Activated naive CD4-positive, alpha-beta T cell treated with anti-CD3 and anti-CD28 coated beads, Interleukin-2, amount 50 U/mL, for 24 hours (primary cell): ENCODE measurements around the gene MARVELD2.
"Not testable (repeated sequence)": the region's sequence is repeated elsewhere in the genome, so short reads cannot be mapped to it uniquely, and the experiment has no call there.

Source experiments
- H3K27ac Mint-ChIP-seq: one replicate; pipeline ENCODE4 v1.8.0; 2021; ENCODE audit warnings: mild to moderate bottlenecking, mixed read lengths
- H3K27me3 Mint-ChIP-seq: one replicate; pipeline ENCODE4 v1.8.0; 2021; ENCODE audit warnings: mixed read lengths
- H3K36me3 Mint-ChIP-seq: one replicate; pipeline ENCODE4 v1.8.0; 2021; ENCODE audit warnings: mixed read lengths
- H3K4me1 Mint-ChIP-seq: one replicate; pipeline ENCODE4 v1.8.0; 2021; ENCODE audit warnings: mixed read lengths
- H3K4me3 Mint-ChIP-seq: one replicate; pipeline ENCODE4 v1.8.0; 2021; ENCODE audit warnings: mild to moderate bottlenecking, mixed read lengths
- H3K9me3 Mint-ChIP-seq: one replicate; pipeline ENCODE4 v1.8.0; 2021; ENCODE audit warnings: mixed read lengths

The MARVELD2 gene

GRCh38 chr5:69431424-69432303 is 16.7 kb downstream of the MARVELD2 start:
- Mint-ChIP-seq H3K4me3 (no peak overlapping the region), H3K9me3 (no peaks in the 10 kb centered on the region), H3K4me1 (no peaks in the 10 kb centered on the region), H3K27me3 (no peaks in the 10 kb centered on the region), H3K36me3 (peaks cover 2% of the 10 kb centered on the region), H3K27ac (no peak overlapping the region)

DNA sequence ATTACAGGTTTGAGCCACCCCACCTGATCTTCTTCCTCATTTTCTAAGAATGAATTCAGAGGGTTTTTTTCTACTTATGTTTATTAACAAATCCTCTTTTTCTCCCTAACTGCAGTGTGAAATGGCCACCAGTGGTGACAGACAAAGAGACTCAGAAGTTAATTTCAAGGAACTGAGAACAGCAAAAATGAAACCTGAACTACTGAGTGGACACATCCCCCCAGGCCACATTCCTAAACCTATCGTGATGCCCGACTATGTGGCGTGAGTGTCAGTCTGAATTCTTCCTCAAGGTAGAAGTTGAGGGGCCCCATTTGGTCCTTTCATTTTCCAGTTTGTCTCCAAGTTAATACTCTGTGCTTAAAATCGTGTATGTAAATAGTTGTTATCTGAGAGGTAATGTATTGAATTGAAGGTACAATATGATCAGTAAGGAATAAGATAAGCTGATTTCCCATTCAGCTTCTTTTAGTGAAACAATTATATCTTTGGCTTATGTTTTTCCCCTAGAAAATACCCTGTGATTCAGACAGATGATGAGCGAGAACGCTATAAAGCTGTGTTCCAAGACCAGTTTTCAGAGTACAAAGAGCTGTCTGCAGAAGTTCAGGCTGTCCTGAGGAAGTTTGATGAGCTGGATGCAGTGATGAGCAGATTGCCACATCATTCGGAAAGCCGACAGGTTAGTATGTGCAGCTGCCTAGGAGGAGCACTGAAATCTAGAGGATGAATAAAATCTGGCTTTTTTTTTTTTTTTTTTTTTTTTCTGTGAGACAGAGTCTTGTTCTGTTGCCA is 17.7 kb downstream of the MARVELD2 start:
- Mint-ChIP-seq H3K9me3 (no peaks in the 10 kb centered on the region), H3K4me3 (no peak overlapping the region), H3K27ac (no peak overlapping the region), H3K36me3 (peaks cover 2% of the 10 kb centered on the region), H3K27me3 (no peaks in the 10 kb centered on the region), H3K4me1 (no peaks in the 10 kb centered on the region)

DNA sequence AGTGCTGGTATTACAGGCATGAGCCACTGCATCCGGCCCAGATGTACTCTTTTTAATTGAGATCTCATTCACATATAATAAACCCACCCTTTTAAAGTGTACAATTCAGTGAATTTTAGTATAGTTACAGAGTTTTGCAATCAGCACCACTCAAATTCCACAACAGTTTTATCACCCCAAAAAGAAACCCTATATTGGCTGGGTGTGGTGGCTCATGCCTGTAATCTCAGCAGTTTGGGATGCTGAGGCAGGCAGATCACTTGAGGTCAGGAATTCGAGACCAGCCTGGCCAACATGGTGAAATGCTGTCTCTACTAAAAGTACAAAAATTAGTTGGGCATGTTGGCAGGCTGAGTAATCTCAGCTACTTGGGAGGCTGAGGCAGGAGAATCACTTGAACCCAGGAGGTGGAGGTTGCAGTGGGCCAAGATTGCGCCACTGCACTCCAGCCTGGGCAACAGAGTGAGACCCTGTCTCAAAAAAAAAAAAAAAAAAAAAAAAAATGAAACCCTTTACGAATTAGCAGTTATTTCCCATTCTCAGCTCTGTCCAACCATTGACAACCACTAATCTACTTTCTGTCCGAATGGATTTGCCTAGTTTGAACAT is 20.5 kb downstream of the MARVELD2 start:
- not testable (repeated sequence) for H3K36me3 Mint-ChIP-seq, H3K27ac Mint-ChIP-seq, H3K9me3 Mint-ChIP-seq, H3K4me3 Mint-ChIP-seq, H3K4me1 Mint-ChIP-seq, H3K27me3 Mint-ChIP-seq

- H3K9me3 Mint-ChIP-seq = no peaks in the 10 kb centered on the region
- H3K36me3 Mint-ChIP-seq = no peaks in the 10 kb centered on the region
- H3K27ac Mint-ChIP-seq = no peak overlapping the region
These were observed 29.3 kb downstream of the MARVELD2 start for GRCh38 chr5:69444127-69444754.

DNA sequence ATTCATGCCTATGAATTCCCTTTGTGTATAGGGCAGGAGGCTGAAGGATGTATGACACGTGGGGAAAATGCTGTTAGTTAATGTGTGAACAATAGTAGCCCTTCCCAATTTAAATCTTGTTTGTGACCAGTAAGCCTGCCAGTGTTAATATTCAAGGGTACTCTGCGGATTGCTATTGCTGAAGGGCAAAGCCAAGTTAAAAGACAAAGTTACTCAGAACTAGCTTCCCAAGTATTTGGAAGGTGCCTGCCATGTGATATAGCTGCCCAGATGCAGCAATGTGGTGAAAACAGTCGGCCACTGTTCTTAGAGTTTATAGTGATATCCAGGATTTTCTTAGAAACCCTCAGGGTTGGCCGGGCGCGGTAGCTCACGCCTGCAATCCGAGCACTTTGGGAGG is 34.6 kb downstream of the MARVELD2 start:
- Mint-ChIP-seq H3K4me3 (no peak overlapping the region), H3K27me3 (no peaks in the 10 kb centered on the region), H3K36me3 (no peaks in the 10 kb centered on the region), H3K9me3 (no peaks in the 10 kb centered on the region), H3K27ac (no peak overlapping the region), H3K4me1 (no peaks in the 10 kb centered on the region)

More at GRCh38 chr5:69444127-69444754, 29.3 kb downstream of the MARVELD2 start:
- Mint-ChIP-seq H3K4me1 (no peaks in the 10 kb centered on the region), H3K4me3 (no peak overlapping the region), H3K27me3 (no peaks in the 10 kb centered on the region)

DNA sequence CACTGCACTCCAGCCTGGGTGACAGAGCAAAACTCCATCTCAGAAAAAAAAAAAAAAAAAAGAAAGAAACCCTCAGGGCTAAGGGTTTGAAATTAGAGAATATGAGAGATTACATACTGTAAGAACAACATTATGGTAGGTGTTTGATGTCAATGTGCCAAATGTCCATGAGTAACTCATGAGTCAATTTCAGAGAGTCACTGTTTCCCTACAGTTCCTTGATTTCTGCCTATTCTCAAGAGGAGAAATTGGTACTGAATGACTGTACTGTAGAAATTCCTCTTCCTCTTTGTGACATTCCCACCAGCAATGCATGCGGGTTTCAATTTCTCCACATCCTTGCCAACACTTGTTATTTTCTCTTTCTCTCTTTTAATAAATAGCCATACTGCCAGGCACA is 35.2 kb downstream of the MARVELD2 start:
- Mint-ChIP-seq H3K9me3 (no peaks in the 10 kb centered on the region), H3K27ac (no peak overlapping the region)

DNA sequence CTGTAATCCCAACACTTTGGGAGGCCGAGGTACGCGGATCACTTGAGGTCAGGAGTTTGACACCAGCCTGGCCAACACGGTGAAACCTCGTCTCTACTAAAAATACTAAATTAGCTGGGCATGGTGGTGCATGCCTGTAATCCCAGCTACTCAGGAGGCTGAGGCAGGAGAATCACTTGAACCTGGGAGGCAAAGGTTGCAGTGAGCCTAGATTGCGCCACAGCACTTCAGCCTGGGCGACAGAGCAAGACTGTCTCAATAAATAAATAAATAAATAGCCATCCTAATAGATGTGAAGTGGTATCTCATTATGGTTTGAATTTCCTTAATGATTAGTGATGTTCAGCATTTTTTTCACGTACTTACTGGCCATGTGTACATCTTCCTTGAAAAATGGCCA is 35.6 kb downstream of the MARVELD2 start:
- not testable (repeated sequence) for H3K27ac Mint-ChIP-seq, H3K4me1 Mint-ChIP-seq, H3K9me3 Mint-ChIP-seq, H3K4me3 Mint-ChIP-seq, H3K27me3 Mint-ChIP-seq, H3K36me3 Mint-ChIP-seq

More for the DNA sequence above, 35.2 kb downstream of the MARVELD2 start:
- H3K4me3 Mint-ChIP-seq = no peak overlapping the region
- H3K4me1 Mint-ChIP-seq = no peaks in the 10 kb centered on the region
- no peaks in the 10 kb centered on the region for H3K27me3 Mint-ChIP-seq
- no peaks in the 10 kb centered on the region for H3K36me3 Mint-ChIP-seq

DNA sequence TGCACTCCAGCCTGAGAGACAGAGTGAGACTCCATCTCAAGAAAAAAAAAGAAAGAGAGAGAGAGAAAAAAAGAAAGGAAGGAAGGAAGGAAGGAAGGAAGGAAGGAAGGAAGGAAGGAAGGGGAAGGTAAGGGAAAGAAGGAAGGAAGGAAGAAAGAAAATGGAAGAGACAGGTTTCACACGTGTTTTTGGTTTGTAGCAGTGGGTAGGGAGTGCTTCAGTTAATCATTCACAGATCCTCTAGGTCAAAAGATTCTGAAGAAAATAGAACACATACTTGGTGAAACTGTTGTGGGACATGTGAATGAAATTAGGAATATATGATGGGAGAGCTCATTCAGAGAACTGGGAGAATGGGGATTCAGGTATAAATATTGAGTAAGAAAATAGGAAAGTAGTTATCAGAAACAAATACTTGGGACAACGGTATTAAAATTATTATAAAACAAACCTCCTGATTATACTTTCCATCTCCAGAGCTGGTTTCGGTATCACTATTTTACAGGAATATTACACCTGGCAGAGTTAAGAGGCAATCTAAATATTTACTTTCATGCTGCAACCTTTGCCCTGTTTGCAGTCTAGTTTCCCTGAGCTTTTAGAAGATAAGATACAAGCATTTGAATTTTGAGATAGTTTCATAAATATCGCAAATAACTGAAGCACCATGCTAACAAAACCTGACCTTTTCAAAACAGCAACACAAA is 37.2 kb downstream of the MARVELD2 start:
- no peaks in the 10 kb centered on the region for H3K27me3 Mint-ChIP-seq
- no peaks in the 10 kb centered on the region for H3K36me3 Mint-ChIP-seq
- no peaks in the 10 kb centered on the region for H3K9me3 Mint-ChIP-seq
- no peaks in the 10 kb centered on the region for H3K4me1 Mint-ChIP-seq
- no peak overlapping the region for H3K27ac Mint-ChIP-seq
- H3K4me3 Mint-ChIP-seq = no peak overlapping the region

DNA sequence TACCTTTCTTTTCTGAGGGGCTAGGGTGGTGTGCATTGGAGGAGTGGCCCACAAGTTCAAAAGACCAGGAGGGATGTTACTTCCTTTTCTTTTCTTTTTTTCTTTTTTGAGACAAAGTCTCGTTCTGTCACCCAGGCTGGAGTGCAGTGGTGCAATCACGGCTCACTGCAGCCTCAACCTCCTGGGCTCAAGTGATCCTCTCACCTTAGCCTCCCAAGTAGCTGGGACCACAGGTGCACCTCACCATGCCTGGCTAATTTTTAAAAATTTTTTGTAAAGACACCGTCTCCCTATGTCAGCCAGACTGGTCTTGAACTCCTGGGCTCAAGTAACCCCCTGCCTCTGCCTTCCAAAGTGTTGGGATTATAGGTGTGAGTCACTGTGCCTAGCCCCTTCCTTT is 38.6 kb downstream of the MARVELD2 start:
- not testable (repeated sequence) for H3K36me3 Mint-ChIP-seq, H3K27ac Mint-ChIP-seq, H3K4me3 Mint-ChIP-seq, H3K9me3 Mint-ChIP-seq, H3K4me1 Mint-ChIP-seq, H3K27me3 Mint-ChIP-seq

DNA sequence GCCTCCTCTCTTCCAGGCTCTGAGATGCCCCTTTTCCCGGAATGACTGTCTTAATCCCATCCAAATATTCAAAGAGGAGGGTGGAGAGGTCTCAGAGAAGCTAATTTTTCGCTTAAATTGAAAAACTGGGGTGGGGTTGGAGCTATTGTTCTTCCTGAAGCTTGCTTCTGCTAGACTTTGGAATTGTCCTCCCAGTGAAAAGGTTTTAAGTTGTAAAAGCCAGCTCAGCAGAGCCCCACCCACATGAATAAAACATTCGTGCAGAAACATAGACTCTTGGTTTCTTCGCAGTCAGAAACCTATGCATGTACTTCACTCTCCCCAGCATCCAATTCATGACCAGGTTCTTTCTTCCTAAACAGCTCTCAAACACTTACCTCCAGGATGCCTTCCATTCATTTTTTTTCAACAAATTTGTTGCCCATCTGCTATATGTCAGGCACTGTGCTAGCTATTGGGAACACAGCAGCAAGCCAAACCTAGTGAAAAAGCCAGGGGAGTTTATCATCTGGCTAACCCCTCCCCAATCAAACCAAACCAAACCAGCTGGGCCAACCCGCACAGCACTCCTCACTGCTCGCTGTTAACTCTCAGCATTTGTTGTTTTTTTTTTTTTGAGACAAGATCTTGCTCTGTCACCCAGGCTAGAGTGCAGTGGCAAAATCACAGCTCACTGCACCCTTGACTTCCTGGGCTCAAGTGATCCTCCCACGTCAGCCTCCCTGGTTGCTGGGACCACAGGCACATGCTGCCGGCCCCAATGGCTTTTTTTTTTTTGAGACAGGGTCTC is 39.7 kb downstream of the MARVELD2 start:
- no peak overlapping the region for H3K27ac Mint-ChIP-seq
- no peaks in the 10 kb centered on the region for H3K4me1 Mint-ChIP-seq
- no peaks in the 10 kb centered on the region for H3K9me3 Mint-ChIP-seq
- no peak overlapping the region for H3K4me3 Mint-ChIP-seq
- peaks cover 3% of the 10 kb centered on the region for H3K27me3 Mint-ChIP-seq
- H3K36me3 Mint-ChIP-seq = no peaks in the 10 kb centered on the region

- H3K9me3 Mint-ChIP-seq, H3K4me3 Mint-ChIP-seq, H3K36me3 Mint-ChIP-seq, H3K27me3 Mint-ChIP-seq, H3K27ac Mint-ChIP-seq, H3K4me1 Mint-ChIP-seq: not testable (repeated sequence)
These were observed 40.6 kb downstream of the MARVELD2 start for GRCh38 chr5:69455428-69455988.

DNA sequence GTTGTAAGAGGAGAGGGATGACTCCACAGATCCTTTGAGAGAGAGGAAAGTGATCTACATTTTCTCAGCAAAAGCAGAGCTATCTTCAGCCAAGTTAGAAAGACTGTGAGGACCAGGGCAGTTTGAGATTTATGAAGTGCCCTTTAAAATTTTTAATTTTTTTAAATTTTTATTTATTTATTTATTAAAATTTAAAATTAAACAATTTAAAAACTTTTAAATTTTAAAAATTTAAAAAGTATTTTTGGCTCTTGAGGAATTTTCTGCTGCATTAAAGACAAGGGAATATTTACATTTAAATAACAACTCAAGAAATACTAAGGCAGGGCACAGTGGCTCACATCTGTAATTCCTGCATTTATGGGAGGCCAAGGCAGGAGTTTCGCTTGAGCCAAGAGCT is 47.3 kb downstream of the MARVELD2 start:
- peaks cover 3% of the 10 kb centered on the region for H3K27me3 Mint-ChIP-seq
- H3K9me3 Mint-ChIP-seq = no peaks in the 10 kb centered on the region
- no peaks in the 10 kb centered on the region for H3K36me3 Mint-ChIP-seq
- no peak overlapping the region for H3K27ac Mint-ChIP-seq
- H3K4me1 Mint-ChIP-seq = no peaks in the 10 kb centered on the region
- H3K4me3 Mint-ChIP-seq = no peak overlapping the region

DNA sequence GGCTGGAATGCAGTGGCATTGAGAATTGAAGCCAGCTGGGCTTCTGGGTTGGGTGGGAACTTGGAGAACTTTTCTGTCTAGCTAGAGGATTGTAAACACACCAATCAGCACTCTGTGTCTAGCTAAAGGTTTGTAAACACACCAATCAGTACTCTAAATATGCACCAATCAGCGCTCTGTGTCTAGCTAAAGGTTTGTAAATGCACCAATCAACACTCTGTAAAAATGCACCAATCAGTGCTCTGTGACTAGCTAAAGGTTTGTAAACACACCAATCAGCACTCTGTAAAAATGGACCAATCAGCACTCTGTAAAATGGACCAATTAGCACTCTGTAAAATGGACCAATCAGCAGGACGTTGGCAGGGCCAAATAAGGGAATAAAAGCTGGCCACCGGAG is 51.5 kb downstream of the MARVELD2 start:
- H3K4me1 Mint-ChIP-seq, H3K4me3 Mint-ChIP-seq, H3K9me3 Mint-ChIP-seq, H3K27ac Mint-ChIP-seq, H3K36me3 Mint-ChIP-seq, H3K27me3 Mint-ChIP-seq: not testable (repeated sequence)

GRCh38 chr5:69467442-69468225 is 52.7 kb downstream of the MARVELD2 start:
- Mint-ChIP-seq H3K9me3 (no peaks in the 10 kb centered on the region), H3K27ac (no peak overlapping the region), H3K27me3 (no peaks in the 10 kb centered on the region), H3K4me1 (no peaks in the 10 kb centered on the region), H3K36me3 (no peaks in the 10 kb centered on the region), H3K4me3 (no peak overlapping the region)
